Measurements from ENCODE around the gene CCDC47. TPM values are rescaled to one million over a fixed set of nuclear protein-coding genes. Genes with fewer than 3 reads are reported as not detected.

Gene CCDC47
- total RNA-seq, 4 donors from 2014 or later = 48.1 to 70.0 (median 62.9) TPM

GRCh38 chr17:63695889-63696288 is 77.5 kb downstream of the CCDC47 start:
- H3K9me3 ChIP-seq = no peaks in the 10 kb centered on the region
- WGBS = 93% methylated on average over 6 of the region's 6 CpGs
- peaks cover 41% of the 10 kb centered on the region for H3K36me3 ChIP-seq
- no peaks in the 10 kb centered on the region for H3K27me3 ChIP-seq
- H3K27ac ChIP-seq = no peak overlapping the region
- TF ChIP-seq POLR2AphosphoS5 (IDR thresholded peaks at IDR 0.05) (no peak), POLR2A (IDR thresholded peaks at IDR 0.05) (no peak), CTCF (IDR thresholded peaks at IDR 0.05) (no peak), EP300 (IDR thresholded peaks at IDR 0.05) (no peak)
- peaks cover 35% of the 10 kb centered on the region for H3K4me1 ChIP-seq
- DNase-seq (ENCODE audit: low spot score in 2 of 2) = no peak
- no peak overlapping the region for H3K4me3 ChIP-seq

Other genes starting within 250 kb of the CCDC47 start
- gene DCAF7, start 223.1 kb downstream of the CCDC47 start, total RNA-seq = 10 to 100 TPM; 22.4 to 30.9 (median 27.4) TPM
- 10 to 100 TPM in 2 of 4 donors, 1 to 10 TPM in 2; 9.3 to 20.2 (median 10.2) TPM for gene TACO1, start 172.7 kb downstream of the CCDC47 start, total RNA-seq
- 10 to 100 TPM; 31.6 to 55.1 (median 44.3) TPM for gene MAP3K3, start 151.2 kb downstream of the CCDC47 start, total RNA-seq
- 1 to 10 TPM; 5.0 to 9.4 (median 6.8) TPM for gene LIMD2, start 73.5 kb downstream of the CCDC47 start, total RNA-seq
- gene STRADA, start 31.8 kb downstream of the CCDC47 start, total RNA-seq = 10 to 100 TPM; 17.0 to 52.2 (median 27.4) TPM
- gene DDX42, start 573 bp upstream of the CCDC47 start, total RNA-seq = 100 to 1,000 TPM in 2 of 4 donors, 10 to 100 TPM in 2; 56.9 to 222 (median 84.9) TPM
- 100 to 1,000 TPM; 105 to 144 (median 118) TPM for gene PSMC5, start 53.8 kb upstream of the CCDC47 start, total RNA-seq
- 10 to 100 TPM; 46.4 to 54.7 (median 48.4) TPM for gene FTSJ3, start 54.1 kb upstream of the CCDC47 start, total RNA-seq
- gene SMARCD2, start 69.1 kb upstream of the CCDC47 start, total RNA-seq = 100 to 1,000 TPM; 234 to 337 (median 309) TPM
- not detected for gene CSH2, start 100.1 kb upstream of the CCDC47 start, total RNA-seq
- gene GH2, start 108.3 kb upstream of the CCDC47 start, total RNA-seq = not detected
- not detected for gene CSH1, start 123.0 kb upstream of the CCDC47 start, total RNA-seq
- not detected for gene CSHL1, start 137.7 kb upstream of the CCDC47 start, total RNA-seq
- not detected for gene GH1, start 145.2 kb upstream of the CCDC47 start, total RNA-seq
- gene CD79B, start 158.7 kb upstream of the CCDC47 start, total RNA-seq = 1 to 10 TPM; 1.5 to 7.9 (median 2.2) TPM
- 1 to 10 TPM in 2 of 4 donors, under 1 TPM in 2; 0.45 to 4.5 (median 1.6) TPM for gene SCN4A, start 199.3 kb upstream of the CCDC47 start, total RNA-seq
- gene PRR29, start 224.8 kb upstream of the CCDC47 start, total RNA-seq = under 1 TPM in 1 of 4 donors, not detected in 3; 0.30 TPM
- gene ICAM2, start 247.0 kb upstream of the CCDC47 start, total RNA-seq = 10 to 100 TPM in 2 of 4 donors, 1 to 10 TPM in 2; 8.4 to 32.5 (median 14.9) TPM